Muscle layer of duodenum (tissue), 2 donors: ENCODE results near the gene MAX.

Experiments
- H3K27ac ChIP-seq: one replicate; pipeline ENCODE4 v1.7.0; 2013; ENCODE audit warnings: mild to moderate bottlenecking, low read length
- H3K27me3 ChIP-seq: one replicate; pipeline ENCODE4 v1.7.0; 2013; ENCODE audit warnings: low read depth, mild to moderate bottlenecking, control low read depth, low read length
- H3K36me3 ChIP-seq, 2 donors: one replicate each; pipeline ENCODE4 v1.7.0; 2013; ENCODE audit warnings: low read length in 2 of 2, control low read depth in 1 of 2, mild to moderate bottlenecking in 1 of 2; ENCODE audit not compliant: insufficient read depth in 2 of 2, control insufficient read depth in 1 of 2
- H3K4me1 ChIP-seq, 2 donors: one replicate each; pipeline ENCODE4 v1.7.0; 2013; ENCODE audit warnings: low read length in 2 of 2, mild to moderate bottlenecking in 2 of 2, control low read depth in 1 of 2, moderate library complexity in 1 of 2; ENCODE audit not compliant: insufficient read depth in 2 of 2, control insufficient read depth in 1 of 2
- H3K4me3 ChIP-seq, 2 donors: one replicate each; pipeline ENCODE4 v1.7.0; 2013; ENCODE audit warnings: low read length in 2 of 2, low read depth in 1 of 2, mild to moderate bottlenecking in 1 of 2
- H3K9me3 ChIP-seq, 2 donors: one replicate each; pipeline ENCODE4 v1.7.0; 2013; ENCODE audit warnings: low read length in 2 of 2, control low read depth in 1 of 2, mild to moderate bottlenecking in 1 of 2; ENCODE audit not compliant: control insufficient read depth in 1 of 2
- donor health status: healthy.

MAX gene

GRCh38 chr14:65070471-65070976 lies 31.8 kb downstream of the MAX start:
- Histone ChIP-seq H3K9me3 (no peaks in the 10 kb centered on the region), H3K27ac (no peak overlapping the region), H3K36me3 (peaks cover 10 to 16% of the 10 kb centered on the region in 2 donors), H3K27me3 (no peaks in the 10 kb centered on the region), H3K4me3 (peak overlapping the region; percentile 13 to 19), H3K4me1 (peaks cover 18 to 31% of the 10 kb centered on the region in 2 donors)

DNA sequence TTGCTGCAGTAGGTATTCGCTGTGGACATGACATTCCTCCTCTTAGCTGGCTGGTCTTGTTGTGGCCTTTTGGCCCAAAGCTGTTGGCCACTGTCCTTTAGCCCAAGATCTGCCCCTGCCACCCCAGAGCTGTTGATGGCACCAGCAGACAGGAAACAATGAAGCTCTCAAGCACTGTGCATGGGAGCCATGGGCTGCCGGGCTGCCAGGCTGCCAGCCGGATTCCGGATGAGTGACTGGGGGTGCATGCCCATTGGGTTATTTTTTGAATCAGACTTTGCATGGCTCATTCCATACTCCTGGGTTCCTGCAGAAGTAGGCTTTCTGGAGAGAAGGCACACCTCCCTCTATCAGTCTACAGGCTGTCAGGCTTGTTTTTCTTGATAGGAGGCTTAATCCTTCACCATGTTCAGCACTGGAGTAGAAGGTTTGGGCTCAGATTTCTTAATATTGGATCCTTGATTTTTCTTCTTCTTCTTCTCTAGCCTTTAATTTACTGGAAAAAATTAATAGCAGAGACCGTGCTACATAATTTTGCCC lies 32.4 kb downstream of the MAX start:
- Histone ChIP-seq H3K9me3 (no peaks in the 10 kb centered on the region), H3K27me3 (no peaks in the 10 kb centered on the region), H3K4me1 (peaks cover 18 to 31% of the 10 kb centered on the region in 2 donors), H3K36me3 (peaks cover 11 to 16% of the 10 kb centered on the region in 2 donors), H3K4me3 (no peak overlapping the region), H3K27ac (no peak overlapping the region)

- H3K9me3 ChIP-seq = no peaks in the 10 kb centered on the region
- H3K4me3 ChIP-seq = no peak overlapping the region
- H3K4me1 ChIP-seq = peaks cover 6 to 7% of the 10 kb centered on the region in 2 donors
- no peak overlapping the region for H3K27ac ChIP-seq
- no peaks in the 10 kb centered on the region for H3K27me3 ChIP-seq
- peaks cover 34 to 49% of the 10 kb centered on the region in 2 donors for H3K36me3 ChIP-seq
Observed at GRCh38 chr14:65065719-65066118, 36.6 kb downstream of the MAX start.

GRCh38 chr14:65062096-65063075 lies 39.9 kb downstream of the MAX start:
- no peaks in the 10 kb centered on the region for H3K9me3 ChIP-seq
- H3K27ac ChIP-seq = no peak overlapping the region
- peaks cover 29 to 38% of the 10 kb centered on the region in 2 donors for H3K36me3 ChIP-seq
- H3K27me3 ChIP-seq = no peaks in the 10 kb centered on the region
- no peaks in the 10 kb centered on the region for H3K4me1 ChIP-seq
- H3K4me3 ChIP-seq = no peak overlapping the region

GRCh38 chr14:65057695-65058094 lies 44.6 kb downstream of the MAX start:
- Histone ChIP-seq H3K36me3 (peaks cover 29 to 36% of the 10 kb centered on the region in 2 donors), H3K4me3 (no peak overlapping the region), H3K9me3 (no peaks in the 10 kb centered on the region), H3K27ac (no peak overlapping the region), H3K4me1 (no peaks in the 10 kb centered on the region), H3K27me3 (no peaks in the 10 kb centered on the region)

DNA sequence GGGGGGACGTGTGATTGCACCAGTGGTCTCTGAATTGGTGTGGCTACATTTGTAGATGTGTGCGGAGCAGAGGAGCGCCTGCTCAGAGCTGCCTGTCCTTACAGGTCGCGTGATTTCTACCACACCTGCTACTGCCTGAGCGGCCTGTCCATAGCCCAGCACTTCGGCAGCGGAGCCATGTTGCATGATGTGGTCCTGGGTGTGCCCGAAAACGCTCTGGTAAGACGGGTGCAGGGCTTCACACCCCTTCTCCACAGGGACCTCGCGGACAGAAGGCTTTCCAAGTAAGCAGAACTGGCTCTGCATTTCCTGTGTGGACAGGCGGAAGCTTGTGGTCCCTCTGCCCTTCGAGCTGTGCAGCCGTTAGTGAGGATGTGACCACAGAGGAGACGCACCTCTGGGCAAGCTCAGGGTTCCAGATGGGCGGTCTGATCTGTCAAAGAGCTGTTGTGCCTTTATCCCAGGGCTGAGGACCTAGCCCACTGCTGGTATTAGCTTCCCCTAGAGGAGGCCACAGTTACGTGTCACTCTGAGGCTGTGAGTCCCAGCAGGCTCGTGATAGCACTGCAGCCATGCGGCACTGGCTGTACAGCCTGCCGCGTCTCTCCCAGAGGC lies 47.7 kb downstream of the MAX start:
- Histone ChIP-seq H3K27ac (no peak overlapping the region), H3K4me3 (no peak overlapping the region), H3K4me1 (no peaks in the 10 kb centered on the region), H3K9me3 (no peaks in the 10 kb centered on the region), H3K36me3 (peaks cover 12 to 17% of the 10 kb centered on the region in 2 donors), H3K27me3 (no peaks in the 10 kb centered on the region)

DNA sequence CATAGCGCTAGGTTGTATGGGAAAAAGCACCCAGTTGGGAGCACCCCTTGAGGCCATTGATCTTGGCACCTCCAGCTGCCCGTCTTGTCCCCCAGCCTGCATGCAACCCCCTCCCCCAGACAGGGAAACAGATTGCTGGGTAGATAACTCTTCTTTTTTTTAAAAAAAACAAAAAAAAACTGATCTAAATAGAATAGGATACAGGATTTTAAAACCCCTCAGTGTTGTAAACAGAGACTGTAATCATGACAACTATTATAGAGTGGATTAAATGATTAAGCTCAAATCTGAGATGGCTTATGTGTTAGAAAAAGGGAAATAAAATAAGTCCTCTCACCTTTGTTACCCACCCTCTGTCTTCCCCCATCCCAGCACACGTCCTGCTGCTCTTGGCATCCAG lies 48.9 kb downstream of the MAX start:
- Histone ChIP-seq H3K27ac (no peak overlapping the region), H3K4me1 (no peaks in the 10 kb centered on the region), H3K9me3 (no peaks in the 10 kb centered on the region), H3K27me3 (no peaks in the 10 kb centered on the region), H3K36me3 (peaks cover 12 to 17% of the 10 kb centered on the region in 2 donors), H3K4me3 (no peak overlapping the region)

- no peak overlapping the region for H3K27ac ChIP-seq
- no peaks in the 10 kb centered on the region for H3K27me3 ChIP-seq
- H3K4me1 ChIP-seq = no peaks in the 10 kb centered on the region
- no peak overlapping the region for H3K4me3 ChIP-seq
- peaks cover 12 to 17% of the 10 kb centered on the region in 2 donors for H3K36me3 ChIP-seq
- no peaks in the 10 kb centered on the region for H3K9me3 ChIP-seq
Observed at GRCh38 chr14:65052832-65053231, 49.5 kb downstream of the MAX start.

DNA sequence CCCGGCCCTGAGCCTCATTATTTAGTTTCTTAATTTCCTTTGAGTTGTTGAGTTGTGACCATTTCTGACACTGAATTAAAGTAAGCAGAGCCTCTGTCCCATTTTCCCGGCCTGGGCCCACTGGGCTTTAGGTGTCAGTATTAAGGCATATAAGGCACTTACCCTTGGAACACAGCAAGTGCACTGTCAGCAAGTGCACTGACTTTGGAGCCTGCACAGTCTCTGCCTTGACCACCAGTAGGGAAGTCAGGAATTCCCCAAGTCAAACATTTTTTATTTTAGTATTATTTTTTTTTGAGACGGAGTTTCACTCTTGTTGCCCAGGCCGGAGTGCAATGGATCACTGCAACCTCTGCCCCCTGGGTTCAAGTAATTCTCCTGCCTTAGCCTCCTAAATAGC lies 56.6 kb downstream of the MAX start:
- Histone ChIP-seq H3K36me3 (peaks cover 12 to 17% of the 10 kb centered on the region in 2 donors), H3K27ac (no peak overlapping the region)

GRCh38 chr14:65045006-65045405 lies 57.3 kb downstream of the MAX start:
- Histone ChIP-seq H3K4me1 (no peaks in the 10 kb centered on the region), H3K36me3 (peaks cover 15 to 18% of the 10 kb centered on the region in 2 donors), H3K9me3 (no peaks in the 10 kb centered on the region), H3K4me3 (no peak overlapping the region), H3K27me3 (no peaks in the 10 kb centered on the region), H3K27ac (no peak overlapping the region)

More for the DNA sequence above, 56.6 kb downstream of the MAX start:
- Histone ChIP-seq H3K9me3 (no peaks in the 10 kb centered on the region), H3K4me1 (no peaks in the 10 kb centered on the region), H3K27me3 (no peaks in the 10 kb centered on the region), H3K4me3 (no peak overlapping the region)

DNA sequence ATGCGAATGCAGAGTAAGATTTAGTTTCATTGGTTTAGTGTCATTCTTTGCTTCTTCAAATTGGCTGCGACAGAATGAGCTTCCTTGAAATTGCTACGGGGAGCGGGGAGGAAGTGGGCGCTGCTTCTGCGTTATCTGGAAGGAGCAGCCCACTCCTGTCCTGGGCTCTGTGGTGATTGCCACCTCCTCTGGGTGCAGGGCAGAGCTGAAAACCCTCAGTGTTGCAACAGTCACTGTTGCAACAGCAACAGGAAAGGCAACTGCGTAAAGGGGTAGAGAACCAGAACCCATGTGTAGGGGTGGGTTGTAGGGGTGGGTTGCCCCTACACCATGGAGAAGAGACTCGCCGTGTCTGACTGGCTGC lies 57.7 kb downstream of the MAX start:
- no peaks in the 10 kb centered on the region for H3K4me1 ChIP-seq
- peaks cover 15 to 18% of the 10 kb centered on the region in 2 donors for H3K36me3 ChIP-seq
- H3K4me3 ChIP-seq = no peak overlapping the region
- H3K9me3 ChIP-seq = no peaks in the 10 kb centered on the region
- H3K27ac ChIP-seq = no peak overlapping the region
- H3K27me3 ChIP-seq = no peaks in the 10 kb centered on the region
